Spleen (tissue), 7 donors: ENCODE measurements around the gene CADM2.
"Not testable (repeated sequence)": the region's sequence is repeated elsewhere in the genome, so short reads cannot be mapped to it uniquely, and the experiment has no call there.

Experiments used
- POLR2A ChIP-seq, 3 donors: fragments of 450-650 bp; IDR thresholded peaks; one replicate each; pipeline ENCODE4 v1.5.1; 2017; ENCODE audit warnings: antibody characterized with exemption in 3 of 3, mild to moderate bottlenecking in 1 of 3
- POLR2AphosphoS5 ChIP-seq, 3 donors: sonication (generic); formaldehyde crosslinking; IDR thresholded peaks; one replicate each; pipeline ENCODE4 v1.5.1; 2017; ENCODE audit warnings: antibody characterized with exemption in 3 of 3
- TF ChIP-seq, protein P1 (sequence below), 11 experiments: fragments of 200-600 bp in 7 of 11; fragments of 450-650 bp in 4 of 11; sonication (generic) in 4 of 11; IDR thresholded peaks in 8 of 11; conservative IDR thresholded peaks in 3 of 11; 1 replicate in 7 of 11; 2 replicates in 4 of 11; pipeline versions ENCODE4 v1.4.0 to v1.8.0; 2016 to 2021; ENCODE audit warnings: antibody characterized with exemption in 11 of 11, inconsistent platforms in 4 of 11, mild to moderate bottlenecking in 1 of 11
- donor health status: DM: no; HTN: no; CAD: no; lungs with moderate emphysema.
- donor health status: DM: no; HTN: no; CAD: no.
- donor health status: DM: no; HTN: no; CAD: no.

GRCh38 chr3:85132864-85133263 lies 174.1 kb downstream of the CADM2 start:
- TF ChIP-seq POLR2A, POLR2AphosphoS5 (IDR thresholded peaks at IDR 0.05): not testable (repeated sequence)
- TF ChIP-seq, protein P1, sequence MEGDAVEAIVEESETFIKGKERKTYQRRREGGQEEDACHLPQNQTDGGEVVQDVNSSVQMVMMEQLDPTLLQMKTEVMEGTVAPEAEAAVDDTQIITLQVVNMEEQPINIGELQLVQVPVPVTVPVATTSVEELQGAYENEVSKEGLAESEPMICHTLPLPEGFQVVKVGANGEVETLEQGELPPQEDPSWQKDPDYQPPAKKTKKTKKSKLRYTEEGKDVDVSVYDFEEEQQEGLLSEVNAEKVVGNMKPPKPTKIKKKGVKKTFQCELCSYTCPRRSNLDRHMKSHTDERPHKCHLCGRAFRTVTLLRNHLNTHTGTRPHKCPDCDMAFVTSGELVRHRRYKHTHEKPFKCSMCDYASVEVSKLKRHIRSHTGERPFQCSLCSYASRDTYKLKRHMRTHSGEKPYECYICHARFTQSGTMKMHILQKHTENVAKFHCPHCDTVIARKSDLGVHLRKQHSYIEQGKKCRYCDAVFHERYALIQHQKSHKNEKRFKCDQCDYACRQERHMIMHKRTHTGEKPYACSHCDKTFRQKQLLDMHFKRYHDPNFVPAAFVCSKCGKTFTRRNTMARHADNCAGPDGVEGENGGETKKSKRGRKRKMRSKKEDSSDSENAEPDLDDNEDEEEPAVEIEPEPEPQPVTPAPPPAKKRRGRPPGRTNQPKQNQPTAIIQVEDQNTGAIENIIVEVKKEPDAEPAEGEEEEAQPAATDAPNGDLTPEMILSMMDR (IDR thresholded peaks at IDR 0.05 in 8 of 11, conservative IDR thresholded peaks at IDR 0.05 in 3 of 11), result not testable (repeated sequence)
